Effector CD4-positive, alpha-beta T cell (primary cell): ENCODE results near the gene LHX4.

Source experiments
- DNase-seq: peaks from one replicate; pipeline ENCODE4 v3.0.0-alpha.2; 2020

Gene LHX4

DNA sequence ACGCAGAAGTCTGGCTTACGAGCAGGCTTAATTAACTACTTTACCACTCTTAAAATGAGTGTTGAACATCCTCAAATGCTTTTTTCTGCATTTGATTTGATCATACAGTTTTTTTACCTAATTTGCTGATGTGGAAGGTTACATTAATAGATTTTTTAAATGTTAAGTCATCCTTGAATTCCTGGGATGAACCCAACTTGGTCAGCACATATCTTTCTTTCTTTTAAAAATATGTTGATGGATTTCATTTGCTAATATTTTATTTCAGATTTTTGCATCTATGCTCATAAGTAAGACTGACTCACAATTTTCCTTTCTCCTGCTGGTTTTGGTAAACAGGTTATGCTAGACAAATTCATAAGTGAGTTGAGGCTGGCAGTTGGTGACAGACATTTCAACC is 82.9 kb downstream of the LHX4 start:
- DNase-seq, result no peak

- DNase-seq, result no peak
Observed at GRCh38 chr1:180327089-180327488, 97.0 kb downstream of the LHX4 start.
